Activated CD4-positive, alpha-beta T cell treated with anti-CD3 and anti-CD28 coated beads for 24 hours (primary cell): ENCODE results near the gene OTOS.

ENCODE experiments used
- DNase-seq, 2 donors: peaks; one replicate each; pipeline ENCODE4 v3.0.0-alpha.2; 2020; ENCODE audit warnings: low read depth in 2 of 2

OTOS gene

DNA sequence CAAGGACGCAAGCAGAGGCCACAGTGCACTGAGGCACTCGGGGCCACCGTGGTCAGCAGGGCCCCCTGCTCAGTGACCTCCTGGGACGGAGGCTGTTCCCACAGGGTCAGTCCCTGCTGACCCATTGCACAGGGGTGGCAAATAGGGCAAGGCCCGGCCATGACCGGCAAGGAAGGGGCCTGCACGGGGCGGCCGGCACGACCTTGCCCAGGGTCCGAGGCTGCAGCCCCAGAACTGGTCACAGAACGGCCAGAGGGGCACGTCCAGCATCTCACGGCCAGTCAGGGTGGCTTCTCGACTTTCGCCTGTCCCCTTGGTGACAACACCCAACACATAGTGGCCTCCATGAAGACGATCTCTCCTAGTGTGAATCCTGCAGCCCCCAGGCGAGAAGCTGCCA is 27.6 kb upstream of the OTOS start:
- DNase-seq, result no peak

DNA sequence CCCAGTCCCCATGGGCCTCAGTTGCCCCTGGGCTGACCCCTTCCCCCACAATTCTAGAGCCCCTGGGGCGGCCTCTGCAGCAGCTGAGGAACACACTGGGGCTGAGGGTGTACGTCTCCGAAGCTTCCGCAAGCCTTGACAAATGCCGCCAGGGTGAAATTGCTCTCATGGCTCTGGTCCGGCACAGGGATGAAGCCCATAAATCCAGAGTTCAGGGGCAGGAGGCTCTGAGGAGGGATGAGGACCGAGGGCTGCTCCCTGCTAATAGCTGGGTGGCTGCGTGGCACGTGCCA is 27.1 kb upstream of the OTOS start:
- no peak for DNase-seq

DNA sequence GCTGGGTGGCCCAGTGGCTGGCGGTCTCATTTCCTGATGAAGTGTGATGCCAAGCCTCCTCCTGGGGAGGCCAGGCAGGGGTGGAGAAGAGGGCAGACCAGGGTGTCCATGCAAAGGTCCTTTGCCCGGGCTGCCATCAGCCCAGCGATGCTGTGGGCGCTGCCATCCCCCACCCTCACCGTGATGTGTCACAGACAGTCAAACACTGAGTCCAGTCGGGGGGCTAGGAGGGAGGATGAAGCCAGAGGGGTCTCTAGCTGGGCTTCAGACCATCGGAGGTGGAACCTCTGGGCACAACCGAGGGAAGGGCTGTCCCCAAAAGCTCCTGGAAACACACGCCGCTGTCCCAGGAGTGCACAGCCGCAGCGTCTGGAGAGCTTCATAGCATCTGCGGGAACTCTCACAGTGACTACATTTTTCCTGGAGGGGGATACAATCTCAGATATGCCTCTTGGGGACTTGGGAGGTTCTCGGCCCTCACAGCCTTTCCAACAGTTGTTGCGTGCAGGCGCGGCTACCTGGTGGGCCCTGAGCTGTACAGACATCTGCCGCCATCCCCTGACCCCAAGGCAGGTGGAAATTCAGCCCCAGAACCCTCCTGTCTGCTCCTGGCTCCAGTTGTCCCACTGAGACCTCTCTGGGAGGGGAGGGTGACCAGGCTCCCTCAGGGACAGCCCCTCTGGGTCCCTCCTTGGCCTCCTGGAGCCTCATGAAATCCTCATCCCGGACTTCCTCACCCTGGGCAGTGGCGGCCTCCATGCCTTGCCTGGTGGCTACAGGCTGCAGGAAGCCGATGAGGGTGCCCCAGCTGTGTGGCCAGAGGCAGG is 26.5 kb upstream of the OTOS start:
- DNase-seq, result no peak

DNA sequence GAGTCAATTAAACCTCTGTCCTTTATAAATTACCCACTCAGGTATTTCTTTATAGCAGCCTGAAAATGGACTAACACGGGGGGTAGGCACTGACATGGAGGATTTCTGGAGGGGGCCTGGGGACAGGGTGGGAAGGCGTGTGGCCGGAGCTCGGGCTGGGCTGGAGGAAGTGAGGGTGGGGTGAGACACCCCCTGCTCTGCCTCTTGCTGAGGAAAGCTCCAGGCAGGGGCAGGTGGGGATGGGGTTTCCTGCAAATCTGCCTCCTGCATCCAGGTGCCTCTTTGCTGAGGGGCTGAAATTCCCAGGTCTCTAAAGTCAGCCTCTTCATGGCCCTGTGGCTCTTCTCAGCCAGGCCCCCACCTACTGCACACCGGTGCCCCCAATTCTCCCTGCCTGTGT is 25.7 kb upstream of the OTOS start:
- DNase-seq, result no peak

DNA sequence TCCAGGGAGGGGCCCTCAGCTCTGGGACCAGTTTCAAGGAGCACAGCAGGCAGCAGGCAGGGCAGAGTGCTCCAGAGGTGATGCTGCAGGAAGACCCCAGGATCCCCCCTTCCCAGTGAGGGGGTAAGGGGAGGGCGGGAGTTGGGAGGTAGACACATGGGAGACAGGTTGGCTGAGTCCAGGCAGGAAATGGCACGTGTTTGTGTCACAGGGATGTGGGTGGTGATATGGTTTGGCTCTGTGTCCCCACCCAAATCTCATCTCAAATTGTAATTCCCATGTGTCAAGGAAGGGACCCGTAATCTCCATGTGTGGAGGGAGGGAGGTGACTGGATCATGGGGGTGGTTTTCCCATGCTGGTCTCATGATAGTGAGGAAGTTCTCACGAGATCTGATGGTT is 25.2 kb upstream of the OTOS start:
- no peak for DNase-seq

DNA sequence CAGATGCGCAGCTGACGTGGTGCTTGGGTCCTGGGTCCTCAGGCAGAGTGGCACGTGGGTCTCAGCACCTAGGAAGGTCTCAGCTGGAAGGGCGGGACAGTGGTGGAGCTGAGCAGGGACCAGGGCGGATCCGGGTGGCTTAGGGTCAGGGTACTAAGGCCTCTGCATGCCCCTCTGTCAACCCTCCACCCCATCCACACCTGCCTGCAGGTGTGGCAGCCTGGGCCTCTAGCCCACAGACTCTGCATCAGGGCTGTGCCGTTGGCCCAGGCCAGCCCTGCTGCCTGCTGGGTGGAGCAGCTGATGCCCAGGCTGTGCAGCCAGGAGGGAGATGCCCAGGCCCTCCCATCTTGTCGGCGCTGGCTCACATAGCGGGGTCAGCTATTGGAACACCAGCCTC is 24.6 kb upstream of the OTOS start:
- DNase-seq, result no peak

DNA sequence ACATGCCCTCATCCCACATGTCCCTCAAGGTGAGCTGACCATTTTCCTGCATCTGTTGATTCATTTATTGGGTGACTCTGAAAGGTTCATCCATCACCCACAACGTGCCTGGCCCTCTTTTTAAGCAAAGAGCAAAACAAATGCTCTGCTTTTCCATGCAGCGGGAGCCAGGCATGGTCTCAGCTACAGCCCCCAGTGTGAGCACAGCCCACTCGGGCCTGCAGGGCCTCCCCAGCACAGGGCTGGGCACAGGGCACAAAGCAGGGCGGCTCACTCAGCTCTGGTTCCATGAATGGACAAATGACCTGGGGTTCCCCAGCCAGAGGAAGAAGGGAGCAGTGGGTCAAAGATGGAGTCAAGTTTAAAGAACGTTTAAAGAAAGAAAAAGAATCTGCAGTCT is 24.1 kb upstream of the OTOS start:
- no peak for DNase-seq

DNA sequence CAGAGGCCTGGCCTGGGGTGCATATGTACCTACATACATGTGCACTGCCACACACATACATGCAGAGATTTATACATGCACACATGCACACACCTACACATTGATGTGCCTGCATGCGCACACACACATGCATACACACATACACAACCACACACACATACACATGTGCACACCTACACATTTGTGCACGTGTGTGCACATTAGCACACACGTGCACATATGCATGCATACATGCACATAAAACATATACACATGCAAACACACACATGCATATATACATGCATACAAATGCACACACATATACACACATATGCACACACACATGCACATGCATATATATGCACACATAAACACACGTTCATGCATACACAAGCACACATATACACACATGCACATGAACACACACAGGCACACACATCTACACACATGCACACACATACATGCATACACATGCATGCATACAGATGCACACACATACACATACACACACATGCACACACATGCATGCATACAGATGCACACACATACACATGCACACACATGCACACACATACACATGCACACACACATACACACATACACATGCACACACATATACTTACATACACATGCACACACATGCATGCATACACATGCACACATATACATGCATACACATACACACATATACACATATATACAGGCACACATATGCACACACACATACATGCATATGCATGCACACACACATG is 23.6 kb upstream of the OTOS start:
- DNase-seq, result no peak

DNA sequence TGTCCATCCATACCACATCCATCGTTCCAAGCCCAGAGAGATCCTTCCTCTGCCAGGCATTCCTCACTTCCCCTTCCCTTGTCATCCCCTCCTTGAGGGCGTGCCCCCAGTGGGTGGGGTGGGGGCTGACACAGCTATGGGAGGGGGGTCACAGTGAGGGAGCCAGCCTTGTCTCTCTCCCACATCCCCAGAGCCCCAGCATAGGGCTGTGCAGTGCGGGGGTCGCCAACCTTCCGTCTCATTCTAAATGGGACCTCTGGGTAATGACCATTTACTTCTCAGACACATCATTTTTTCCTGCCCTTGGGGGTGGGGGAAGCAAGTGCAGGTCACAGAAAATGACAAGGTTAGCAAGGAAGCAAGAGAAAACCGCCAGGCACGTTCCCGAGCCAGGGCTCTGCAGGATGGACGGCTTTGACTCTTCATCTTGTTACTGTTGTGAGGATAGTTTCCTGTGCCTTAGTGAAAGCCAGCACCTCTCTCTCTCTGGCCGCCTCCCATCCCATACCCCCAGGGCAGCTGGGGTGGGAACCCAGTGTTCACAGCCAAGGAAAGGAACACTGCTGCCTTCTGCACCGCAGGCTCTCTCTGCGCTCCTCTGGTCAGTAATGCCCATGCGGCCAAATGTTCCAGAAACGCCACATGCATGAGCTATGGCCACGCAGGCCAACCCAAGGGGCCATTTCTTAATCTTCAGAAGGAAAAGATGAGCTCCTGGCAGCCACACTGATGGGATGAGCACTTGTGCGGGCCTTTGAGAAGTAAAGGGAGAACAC is 22.7 kb upstream of the OTOS start:
- DNase-seq, result no peak

DNA sequence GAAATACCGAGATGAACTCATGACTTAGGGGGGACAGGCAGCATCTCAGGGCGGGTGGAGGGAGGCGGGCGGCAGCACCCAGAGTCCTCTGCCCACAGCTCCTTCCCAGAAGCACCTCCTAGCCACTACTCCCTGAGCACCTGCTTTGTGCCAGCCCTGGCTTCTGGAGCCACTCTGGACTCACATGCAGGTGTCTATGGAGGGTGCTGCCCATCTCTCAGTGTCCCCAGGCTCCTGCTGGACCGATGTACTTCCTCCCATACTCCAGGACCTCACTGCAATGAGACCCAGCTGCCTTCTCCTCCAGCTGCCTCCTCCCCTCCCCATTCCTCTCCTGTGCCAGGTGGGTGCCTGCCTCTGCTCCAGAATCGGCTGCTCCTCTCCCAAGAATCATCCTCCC is 22.1 kb upstream of the OTOS start:
- no peak for DNase-seq

DNA sequence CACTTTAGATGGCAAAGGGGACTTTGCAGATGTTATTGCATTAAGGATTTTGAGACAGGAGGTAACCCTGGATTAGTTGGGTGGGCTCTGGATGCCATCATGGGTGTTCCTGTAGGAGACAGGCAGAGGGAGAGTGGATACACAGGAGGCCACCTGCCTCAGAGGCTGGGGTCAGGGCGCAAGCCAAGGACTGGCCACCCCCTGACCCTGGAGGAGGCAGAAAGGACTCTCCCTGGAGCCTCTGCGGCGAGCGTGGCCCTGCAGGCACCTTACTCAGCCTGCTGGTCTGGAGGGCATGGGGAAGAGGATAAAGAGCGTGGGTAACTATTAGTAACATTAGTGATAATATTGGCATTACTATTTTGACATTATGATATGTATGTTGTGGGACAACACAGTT is 21.6 kb upstream of the OTOS start:
- no peak for DNase-seq

DNA sequence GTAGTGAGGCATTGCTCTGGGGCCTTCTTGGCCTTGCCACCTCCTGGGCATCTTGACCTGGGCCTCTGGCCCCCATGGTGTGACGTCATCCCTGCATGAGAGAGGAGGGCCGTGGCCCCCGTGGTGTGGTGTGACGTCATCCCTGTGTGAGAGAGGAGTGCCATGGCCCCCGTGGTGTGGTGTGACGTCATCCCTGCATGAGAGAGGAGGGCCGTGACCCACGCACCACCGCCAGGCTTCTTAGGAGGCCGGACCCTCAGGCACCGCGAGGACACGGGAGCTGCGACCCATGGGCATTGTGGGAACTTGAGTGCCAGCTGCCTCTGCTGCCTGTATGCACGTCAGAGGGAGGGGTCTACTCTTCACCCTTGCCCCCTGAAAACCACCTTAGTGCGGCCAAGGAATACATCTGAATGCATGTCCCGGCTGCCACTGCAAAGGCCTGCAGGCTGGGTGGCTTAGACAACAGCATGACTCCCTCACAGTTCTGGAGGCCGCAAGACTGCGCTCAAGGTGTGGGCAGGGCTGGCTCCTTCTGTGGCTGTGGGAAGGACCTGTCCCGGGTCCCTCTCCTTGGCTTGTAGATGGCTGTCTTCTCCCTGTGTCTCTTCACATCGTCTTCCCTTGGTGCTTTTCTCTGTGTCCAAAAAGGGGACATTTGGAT is 20.8 kb upstream of the OTOS start:
- no peak for DNase-seq

DNA sequence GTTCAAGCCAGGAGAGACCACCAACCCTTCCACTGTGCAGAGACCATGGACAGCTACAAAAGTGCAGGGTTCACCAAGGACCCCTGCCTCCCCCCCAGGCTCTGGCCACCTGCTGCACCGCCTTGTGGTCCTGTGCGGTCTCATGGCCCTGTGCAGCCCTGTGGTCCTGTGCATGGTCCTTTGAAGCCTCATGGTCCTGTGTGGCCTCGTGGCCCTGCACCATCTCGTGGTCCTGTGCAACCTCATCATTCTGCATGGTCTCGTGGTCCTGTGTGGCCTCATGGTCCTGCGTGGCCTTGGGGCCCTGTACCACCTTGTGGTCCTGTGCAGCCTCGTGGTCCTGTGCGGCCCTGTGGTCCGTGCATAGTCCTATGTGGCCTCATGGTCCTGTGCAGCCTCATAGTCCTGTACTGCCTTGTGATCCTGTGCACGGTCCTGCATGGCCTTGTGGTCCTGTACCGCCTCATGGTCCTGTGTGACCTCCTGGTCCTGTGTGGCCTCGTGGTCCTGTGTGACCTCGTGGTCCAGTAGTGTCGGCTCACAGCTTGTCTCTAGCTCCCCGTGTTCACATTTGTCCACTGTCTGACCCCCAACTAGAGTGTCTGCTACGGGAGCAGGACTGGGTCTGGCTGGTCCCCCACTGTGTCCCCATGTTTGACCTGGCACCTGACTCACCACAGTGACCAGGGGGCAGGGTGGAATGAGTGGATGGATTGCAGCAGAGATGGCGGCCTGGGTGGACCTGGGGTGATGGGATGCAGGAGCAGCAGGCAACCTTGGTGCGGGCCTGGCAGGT is 20.0 kb upstream of the OTOS start:
- no peak for DNase-seq

DNA sequence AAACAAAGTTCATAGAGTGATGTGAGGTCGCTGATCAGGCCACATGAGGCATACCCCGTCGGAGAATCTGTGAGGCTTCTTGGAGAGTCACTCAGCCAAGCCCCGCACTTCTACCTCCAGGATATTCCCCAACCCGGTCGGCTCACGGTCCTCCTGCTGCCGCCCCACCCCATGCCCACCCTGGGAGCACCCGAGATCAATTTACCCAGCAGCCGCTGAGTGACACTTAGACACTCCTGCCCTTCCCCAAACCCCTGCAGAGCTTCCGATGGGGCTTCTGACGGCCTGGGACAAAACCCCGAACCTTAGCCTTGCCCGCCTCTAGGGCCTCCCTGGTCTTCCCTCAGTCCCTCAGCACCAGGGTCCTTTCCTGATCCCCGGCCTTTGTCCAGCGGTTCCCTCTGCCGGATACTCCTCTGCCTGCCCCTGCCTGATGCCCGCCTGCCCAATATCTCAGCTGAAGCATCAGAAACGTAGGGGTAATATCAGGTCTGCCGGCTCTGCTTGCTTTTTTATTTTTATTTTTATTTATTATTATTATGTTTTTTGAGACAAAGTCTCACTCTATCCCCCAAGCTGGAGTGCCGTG is 18.9 kb upstream of the OTOS start:
- DNase-seq, result no peak

DNA sequence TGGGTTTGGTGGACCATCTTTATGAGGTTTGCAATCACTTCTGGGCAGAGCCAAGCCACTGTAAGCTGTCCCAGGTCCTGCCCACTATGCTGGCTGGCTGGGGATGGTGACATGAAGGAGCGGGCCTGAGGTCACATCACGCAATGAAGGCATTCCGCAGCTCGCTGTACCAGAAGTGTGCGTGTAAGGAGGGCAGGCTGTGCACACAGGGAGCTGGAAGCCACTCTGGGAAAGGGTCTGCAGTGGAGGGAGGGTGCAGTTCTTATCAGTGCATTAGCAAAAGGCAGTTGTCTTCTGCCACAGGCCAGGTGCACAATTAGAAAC is 16.7 kb upstream of the OTOS start:
- DNase-seq, result no peak

DNA sequence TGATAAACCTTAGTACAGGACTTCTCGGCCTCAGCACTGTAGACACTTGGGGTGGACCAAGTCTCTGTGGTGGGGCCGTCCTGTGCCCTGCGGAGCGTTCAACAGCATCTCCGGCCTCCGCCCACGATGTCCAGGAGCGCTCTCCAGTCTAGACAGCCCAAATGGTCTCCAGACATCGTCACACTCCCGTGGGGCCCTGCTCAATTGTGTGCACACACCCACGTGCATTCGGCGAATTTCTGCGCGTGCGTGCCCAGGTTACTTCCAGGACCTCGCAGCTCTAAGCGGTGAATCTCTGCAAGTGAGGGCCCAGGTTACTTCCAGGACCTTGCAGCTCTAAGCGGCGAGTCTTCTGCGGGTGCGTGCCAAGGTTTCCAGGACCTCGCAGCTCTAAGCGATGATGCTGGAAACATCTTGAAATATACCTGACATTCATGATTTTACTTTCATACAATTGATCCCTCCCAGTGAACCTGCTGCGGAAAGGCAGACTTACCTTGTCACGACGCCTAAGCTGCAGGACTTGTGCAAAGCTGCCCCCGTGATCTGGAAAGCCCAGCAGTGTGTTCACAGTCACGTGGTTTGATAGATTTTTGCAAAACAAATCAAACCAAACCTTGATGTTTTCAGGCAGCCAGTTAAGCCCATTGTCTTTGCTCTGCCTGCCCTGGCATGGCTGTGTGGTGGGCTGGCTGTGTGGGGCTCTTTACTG is 16.1 kb upstream of the OTOS start:
- DNase-seq, result no peak

DNA sequence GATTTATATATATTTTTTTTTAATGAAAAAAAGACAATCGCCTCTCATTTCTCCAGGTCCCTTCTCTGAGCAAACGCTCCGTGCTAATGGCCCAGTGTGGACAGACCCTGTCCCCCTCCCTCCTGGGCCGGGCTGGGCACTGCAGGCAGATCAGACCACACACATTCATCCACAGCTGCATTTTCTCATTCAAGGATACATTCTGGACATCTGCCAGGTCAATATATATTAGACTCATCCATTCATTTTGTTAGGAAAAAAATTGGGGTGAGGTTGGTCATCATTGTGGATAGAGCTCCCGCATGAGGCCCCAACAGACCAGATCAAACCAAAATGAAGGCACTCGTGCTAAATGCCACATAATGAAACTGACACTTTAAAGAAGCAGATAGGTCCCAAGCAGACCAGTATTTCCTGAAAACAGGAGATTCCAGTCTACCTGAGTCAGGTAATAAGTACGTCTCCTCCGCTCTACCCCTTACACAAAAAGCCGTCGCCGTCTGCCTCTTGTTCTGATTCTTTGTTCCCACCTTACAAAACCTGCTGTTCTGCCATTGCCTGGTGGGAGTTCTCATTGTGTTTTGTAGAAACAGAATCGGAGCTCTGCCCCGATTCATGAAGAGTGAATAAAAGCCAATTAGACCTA is 15.4 kb upstream of the OTOS start:
- no peak for DNase-seq

DNA sequence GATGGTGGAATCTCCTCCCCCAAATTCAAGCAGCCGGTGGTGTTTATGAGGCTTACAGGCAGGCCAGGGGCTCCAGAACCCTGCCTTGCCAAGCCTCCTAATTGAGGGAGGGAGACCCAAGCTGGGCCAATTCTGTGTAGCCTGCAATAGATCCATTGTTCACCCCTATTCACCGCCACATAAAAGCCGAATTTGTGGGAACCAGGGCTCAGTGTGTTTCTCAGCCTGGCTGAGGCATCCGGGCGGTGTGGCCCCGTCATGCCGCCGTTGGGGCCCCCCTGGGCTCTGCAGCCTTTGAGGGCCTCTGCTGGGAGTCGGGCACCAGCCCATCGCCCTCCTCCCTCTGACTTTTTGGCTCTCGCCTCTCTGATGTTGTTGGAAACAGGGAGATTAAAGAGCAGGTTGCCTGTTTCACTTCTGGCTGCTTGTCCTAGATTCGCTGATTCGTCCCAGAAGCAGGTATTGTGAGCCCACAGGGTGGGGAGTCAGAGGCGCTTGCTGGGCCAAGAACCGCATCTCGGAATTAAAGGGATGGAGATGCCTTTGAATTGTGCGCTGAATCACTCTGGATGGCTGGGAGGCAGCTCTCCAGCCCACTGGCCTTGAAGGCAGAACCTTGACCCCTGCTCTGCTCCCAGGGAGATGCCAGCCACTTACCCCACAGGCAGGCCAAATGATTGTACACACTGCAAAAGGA is 14.7 kb upstream of the OTOS start:
- DNase-seq, result no peak

DNA sequence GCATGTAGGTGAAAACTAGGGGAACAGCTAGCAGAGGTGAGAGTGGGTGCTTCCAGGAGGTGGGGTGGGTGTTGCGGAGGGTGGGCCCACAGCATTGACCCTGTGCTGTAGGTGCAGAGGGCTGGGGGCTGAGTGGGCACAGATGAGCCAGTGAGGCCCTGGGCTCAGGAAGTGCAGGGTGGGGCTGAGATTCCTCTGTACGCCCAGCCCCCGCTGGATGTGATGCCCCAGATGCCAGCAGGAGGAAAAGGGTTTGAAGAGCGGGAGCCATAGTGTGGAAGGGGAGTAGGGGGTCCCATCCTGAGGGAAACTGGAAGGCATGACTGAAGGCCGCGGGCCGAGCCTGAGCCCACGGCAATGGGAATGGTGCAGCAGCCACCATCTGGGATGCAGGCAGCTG is 14.1 kb upstream of the OTOS start:
- DNase-seq, result no peak

DNA sequence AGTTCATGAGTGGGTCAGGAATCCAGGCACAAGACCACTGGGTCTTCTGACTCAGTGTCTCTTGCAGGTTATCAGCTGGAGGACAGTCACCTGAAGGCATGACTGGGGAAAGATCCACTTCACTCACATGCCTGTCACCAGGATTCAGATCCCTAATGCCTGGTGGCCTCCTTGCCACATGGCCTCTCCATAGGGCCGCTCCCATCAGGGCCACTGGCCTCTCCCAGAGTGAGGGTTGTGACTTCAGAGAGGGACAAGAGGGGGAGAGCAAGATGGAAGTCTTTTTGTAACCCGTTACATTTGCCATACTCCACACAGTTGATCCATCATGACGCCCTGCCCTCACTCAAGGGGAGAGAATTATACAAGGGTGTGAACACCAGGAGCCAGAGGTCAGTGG is 13.0 kb upstream of the OTOS start:
- no peak for DNase-seq
